HepG2 (cell line): ENCODE data around the gene CLPTM1L. TPM values are rescaled to one million over a fixed set of nuclear protein-coding genes. Genes with fewer than 3 reads are reported as not detected.

Experiments used
- CREBL2 ChIP-seq: sonication (generic); formaldehyde crosslinking; IDR thresholded peaks from 2 replicates; pipeline ENCODE4 v1.8.1; 2023; ENCODE audit warnings: missing genetic modification reagents, mild to moderate bottlenecking, borderline replicate concordance
- FOXO1 ChIP-seq: sonication (generic); formaldehyde crosslinking; IDR thresholded peaks from 2 replicates; pipeline ENCODE4 v1.4.0; 2020; ENCODE audit warnings: missing genetic modification reagents
- HIVEP1 ChIP-seq: sonication (generic); formaldehyde crosslinking; IDR thresholded peaks from 2 replicates; pipeline ENCODE4 v1.4.0; 2020; ENCODE audit warnings: mild to moderate bottlenecking, missing genetic modification reagents
- KDM4B ChIP-seq: sonication (generic); formaldehyde crosslinking; IDR thresholded peaks from 2 replicates; pipeline ENCODE4 v1.4.0; 2020; ENCODE audit warnings: missing genetic modification reagents
- MXD4 ChIP-seq: IDR thresholded peaks from 2 replicates; pipeline ENCODE4 v1.6.1; 2016; ENCODE audit warnings: mild to moderate bottlenecking, missing biosample characterization, missing genetic modification reagents
- ZBTB33 ChIP-seq: sonication (generic); formaldehyde crosslinking; IDR thresholded peaks from 2 replicates; pipeline ENCODE4 v1.4.0; 2020; ENCODE audit warnings: missing genetic modification reagents
- ZFP36L1 ChIP-seq: sonication (generic); formaldehyde crosslinking; IDR thresholded peaks from 2 replicates; pipeline ENCODE4 v1.8.0; 2022; ENCODE audit warnings: mild to moderate bottlenecking, missing genetic modification reagents, moderate library complexity
- ZMYM2 ChIP-seq: sonication (generic); formaldehyde crosslinking; IDR thresholded peaks from 2 replicates; pipeline ENCODE4 v1.8.0; 2022; ENCODE audit warnings: mild to moderate bottlenecking, missing genetic modification reagents
- ZNF18 ChIP-seq: sonication (generic); formaldehyde crosslinking; IDR thresholded peaks from 2 replicates; pipeline ENCODE4 v1.8.0; 2022; ENCODE audit warnings: mild to moderate bottlenecking, missing genetic modification reagents; ENCODE audit not compliant: insufficient replicate concordance
- ZNF292 ChIP-seq: sonication (generic); formaldehyde crosslinking; IDR thresholded peaks from 2 replicates; pipeline ENCODE4 v1.8.1; 2022; ENCODE audit warnings: mild to moderate bottlenecking, low read depth, missing genetic modification reagents, borderline replicate concordance
- ZNF687 ChIP-seq: sonication (generic); formaldehyde crosslinking; IDR thresholded peaks from 2 replicates; pipeline ENCODE4 v1.5.1; 2020; ENCODE audit warnings: mild to moderate bottlenecking, missing genetic modification reagents, moderate library complexity
- ZNF703 ChIP-seq: sonication (generic); formaldehyde crosslinking; IDR thresholded peaks from 2 replicates; pipeline ENCODE4 v1.5.1; 2020; ENCODE audit warnings: missing genetic modification reagents, mild to moderate bottlenecking, moderate library complexity, borderline replicate concordance
- polyA plus RNA-seq, 8 experiments: library from polyadenylated mRNA; depleted of rRNA in 3 of 8; stranded (reverse) in 7 of 8; unstranded in 1 of 8; fragments of >200 nt; fragmentation: Illumina TruSeq in 4 of 8; extraction: Trizol in 4 of 8; gene quantifications; 2 replicates each; pipeline versions ENCODE4 v1.2.1 to v1.2.3, GENCODE V29; 2011 to 2016; ENCODE audit warnings: low read depth in 4 of 8, missing spikeins in 1 of 8, mixed read lengths in 1 of 8; ENCODE audit not compliant: insufficient read depth in 1 of 8
- total RNA-seq, 5 experiments: library from RNA; depleted of rRNA; stranded (reverse); fragments of >200 nt; fragmentation: Illumina TruSeq; extraction: Trizol; gene quantifications; 2 replicates each; pipeline ENCODE4 v1.2.3, GENCODE V29; 2016; ENCODE audit warnings: low read depth in 1 of 5

The CLPTM1L gene
- total and polyA plus RNA-seq, 2 of the 13 experiments (the other 11 are each of a cell fraction or from before 2014, with no cell fraction given), result 80.3 to 124 TPM

- TF ChIP-seq CREBL2 (CRISPR knock-in tag) (no peak), HIVEP1 (CRISPR knock-in tag) (no peak), ZNF18 (CRISPR knock-in tag) (no peak), FOXO1 (CRISPR knock-in tag) (no peak), ZMYM2 (no peak), ZBTB33 (CRISPR knock-in tag) (no peak), ZNF292 (CRISPR knock-in tag) (no peak), KDM4B (CRISPR knock-in tag) (no peak), ZFP36L1 (no peak), ZNF703 (no peak), ZNF687 (CRISPR knock-in tag) (no peak), MXD4 (CRISPR knock-in tag) (no peak)
Measured at GRCh38 chr5:1292846-1293415, 52.0 kb downstream of the CLPTM1L start (continued).
